Hepatocyte (in vitro differentiated cells): ENCODE data around the gene MEPE. TPM values are rescaled to one million over a fixed set of nuclear protein-coding genes. Genes with fewer than 3 reads are reported as not detected.

Experiments
- DNase-seq: peaks from one replicate; pipeline ENCODE4 v3.0.0-alpha.2; 2016; ENCODE audit warnings: low spot score
- H2AFZ ChIP-seq: fragments of 200-600 bp; sonication (generic); 2 replicates; pipeline ENCODE4 v1.6.0; 2016; ENCODE audit warnings: antibody characterized with exemption, mild to moderate bottlenecking
- H3K27ac ChIP-seq: fragments of 200-600 bp; sonication (generic); 2 replicates; pipeline ENCODE4 v1.5.1; 2016; ENCODE audit warnings: mild to moderate bottlenecking
- H3K27me3 ChIP-seq: fragments of 200-600 bp; sonication (generic); 2 replicates; pipeline ENCODE4 v1.6.1; 2016
- H3K36me3 ChIP-seq: fragments of 200-600 bp; sonication (generic); replicated peaks from 2 replicates; pipeline ENCODE4 v1.5.1; 2016; ENCODE audit warnings: low read depth; ENCODE audit not compliant: insufficient read depth
- H3K4me1 ChIP-seq: fragments of 200-600 bp; sonication (generic); 2 replicates; pipeline ENCODE4 v1.5.1; 2016; ENCODE audit warnings: mild to moderate bottlenecking, moderate library complexity; ENCODE audit not compliant: insufficient read depth
- H3K4me2 ChIP-seq: fragments of 200-600 bp; sonication (generic); 2 replicates; pipeline ENCODE4 v1.6.0; 2016
- H3K4me3 ChIP-seq: fragments of 200-600 bp; sonication (generic); 2 replicates; pipeline ENCODE4 v1.5.1; 2016; ENCODE audit warnings: mild to moderate bottlenecking
- H3K79me2 ChIP-seq: fragments of 200-600 bp; sonication (generic); 2 replicates; pipeline ENCODE4 v1.6.0; 2017; ENCODE audit warnings: mild to moderate bottlenecking
- H3K9me2 ChIP-seq: fragments of 200-600 bp; sonication (generic); replicated peaks from 2 replicates; pipeline ENCODE4 v1.6.0; 2017; ENCODE audit warnings: mild to moderate bottlenecking; ENCODE audit not compliant: insufficient read depth
- H3K9me3 ChIP-seq: fragments of 200-600 bp; sonication (generic); 2 replicates; pipeline ENCODE4 v1.5.1; 2016; ENCODE audit warnings: low read depth, mild to moderate bottlenecking
- H4K20me1 ChIP-seq: fragments of 200-600 bp; sonication (generic); 2 replicates; pipeline ENCODE4 v1.6.0; 2016; ENCODE audit warnings: mild to moderate bottlenecking; ENCODE audit not compliant: insufficient read depth, poor library complexity, severe bottlenecking
- EZH2 ChIP-seq: fragments of 200-600 bp; sonication (generic); IDR thresholded peaks from 2 replicates; pipeline ENCODE4 v1.6.1; 2016; ENCODE audit warnings: antibody characterized with exemption, mild to moderate bottlenecking, borderline replicate concordance
- EZH2phosphoT487 ChIP-seq: fragments of 200-600 bp; sonication (generic); IDR thresholded peaks from one replicate; pipeline ENCODE4 v1.6.1; 2018; ENCODE audit warnings: antibody characterized with exemption, mild to moderate bottlenecking, low read depth, moderate library complexity; ENCODE audit not compliant: unreplicated experiment, severe bottlenecking
- WGBS: methylation state at CpG from one replicate; pipeline ENCODE4 v1.1.6; 2016; ENCODE audit warnings: low lambda C conversion rate; ENCODE audit errors: missing lambda C conversion rate; 5-methylcytosine and 5-hydroxymethylcytosine counted together
- polyA plus RNA-seq: library from polyadenylated mRNA; unstranded; fragments of >200 nt; fragmentation: Nextera tagmentation; extraction: Ambion mirVana; gene quantifications from 2 replicates; pipeline ENCODE4 v1.2.1, GENCODE V29; 2016
- total RNA-seq: library from RNA; depleted of rRNA; stranded (reverse); fragments of >200 nt; gene quantifications from 2 replicates; pipeline ENCODE4 v1.2.3, GENCODE V29; 2014
- TF ChIP-seq, protein P1 (sequence below): fragments of 200-600 bp; sonication (generic); IDR thresholded peaks from 2 replicates; pipeline ENCODE4 v1.5.1; 2016; ENCODE audit warnings: antibody characterized with exemption, mild to moderate bottlenecking; ENCODE audit not compliant: poor library complexity

MEPE gene
- total and polyA plus RNA-seq, 2 experiments from 2014 or later: 0.07 TPM; not detected in 1

DNA sequence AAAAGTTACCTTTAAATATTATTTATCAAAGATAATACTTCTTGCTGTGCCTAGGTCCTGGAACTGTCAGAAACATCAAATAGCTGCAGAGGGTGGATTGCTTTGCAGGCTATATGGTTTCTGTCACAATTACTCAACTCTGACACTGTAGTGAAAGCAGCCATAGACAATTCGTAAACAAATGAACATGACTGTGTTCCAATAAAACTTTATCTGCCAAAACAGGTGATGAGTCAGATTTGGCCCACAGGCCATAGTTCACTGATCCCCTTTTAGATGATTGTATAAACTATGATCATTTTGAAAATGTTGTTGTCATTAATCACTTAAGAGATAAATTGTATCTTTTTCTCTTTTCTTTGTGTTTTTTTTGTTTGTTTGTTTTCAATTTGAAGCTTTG is 8.4 kb upstream of the MEPE start:
- Histone ChIP-seq H4K20me1 (no peaks in the 10 kb centered on the region), H3K4me3 (no peak overlapping the region), H3K4me2 (no peak overlapping the region), H3K4me1 (no peaks in the 10 kb centered on the region), H3K36me3 (no peaks in the 10 kb centered on the region), H3K27me3 (no peaks in the 10 kb centered on the region), H2AFZ (no peak overlapping the region), H3K9me2 (no peaks in the 10 kb centered on the region), H3K27ac (no peak overlapping the region), H3K79me2 (no peaks in the 10 kb centered on the region), H3K9me3 (no peaks in the 10 kb centered on the region)
- no peak for DNase-seq
- TF ChIP-seq EZH2phosphoT487 (no peak), EZH2 (no peak)
- TF ChIP-seq, protein P1, sequence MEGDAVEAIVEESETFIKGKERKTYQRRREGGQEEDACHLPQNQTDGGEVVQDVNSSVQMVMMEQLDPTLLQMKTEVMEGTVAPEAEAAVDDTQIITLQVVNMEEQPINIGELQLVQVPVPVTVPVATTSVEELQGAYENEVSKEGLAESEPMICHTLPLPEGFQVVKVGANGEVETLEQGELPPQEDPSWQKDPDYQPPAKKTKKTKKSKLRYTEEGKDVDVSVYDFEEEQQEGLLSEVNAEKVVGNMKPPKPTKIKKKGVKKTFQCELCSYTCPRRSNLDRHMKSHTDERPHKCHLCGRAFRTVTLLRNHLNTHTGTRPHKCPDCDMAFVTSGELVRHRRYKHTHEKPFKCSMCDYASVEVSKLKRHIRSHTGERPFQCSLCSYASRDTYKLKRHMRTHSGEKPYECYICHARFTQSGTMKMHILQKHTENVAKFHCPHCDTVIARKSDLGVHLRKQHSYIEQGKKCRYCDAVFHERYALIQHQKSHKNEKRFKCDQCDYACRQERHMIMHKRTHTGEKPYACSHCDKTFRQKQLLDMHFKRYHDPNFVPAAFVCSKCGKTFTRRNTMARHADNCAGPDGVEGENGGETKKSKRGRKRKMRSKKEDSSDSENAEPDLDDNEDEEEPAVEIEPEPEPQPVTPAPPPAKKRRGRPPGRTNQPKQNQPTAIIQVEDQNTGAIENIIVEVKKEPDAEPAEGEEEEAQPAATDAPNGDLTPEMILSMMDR: no peak
- 0% methylated on average over 1 of the region's 1 CpG for WGBS

DNA sequence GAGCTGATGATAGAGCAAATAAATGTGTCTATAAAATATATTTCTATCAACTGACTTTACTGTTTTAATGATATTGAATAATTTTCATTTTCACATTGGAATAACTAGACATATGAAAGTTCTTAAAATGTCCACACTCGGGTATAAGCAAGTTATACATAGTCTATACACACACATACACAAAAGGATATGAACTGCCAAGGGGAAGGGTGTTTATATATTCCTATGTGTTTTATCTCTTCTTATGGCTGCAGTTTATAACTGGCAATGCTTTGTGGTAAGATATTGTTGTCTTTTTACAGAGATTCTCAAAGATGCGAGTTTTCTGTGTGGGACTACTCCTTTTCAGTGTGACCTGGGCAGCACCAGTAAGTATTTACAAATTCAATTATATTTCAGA is 1.6 kb downstream of the MEPE start:
- Histone ChIP-seq H3K36me3 (no peaks in the 10 kb centered on the region), H3K9me2 (no peaks in the 10 kb centered on the region), H3K9me3 (no peaks in the 10 kb centered on the region), H3K79me2 (no peaks in the 10 kb centered on the region), H4K20me1 (no peaks in the 10 kb centered on the region), H3K27me3 (no peaks in the 10 kb centered on the region), H3K4me1 (no peaks in the 10 kb centered on the region), H3K4me2 (no peak overlapping the region), H3K4me3 (no peak overlapping the region), H3K27ac (no peak overlapping the region), H2AFZ (no peak overlapping the region)
- WGBS: 87% methylated on average over 2 of the region's 2 CpGs
- TF ChIP-seq, protein P1: no peak
- TF ChIP-seq EZH2 (no peak), EZH2phosphoT487 (no peak)
- DNase-seq: no peak

DNA sequence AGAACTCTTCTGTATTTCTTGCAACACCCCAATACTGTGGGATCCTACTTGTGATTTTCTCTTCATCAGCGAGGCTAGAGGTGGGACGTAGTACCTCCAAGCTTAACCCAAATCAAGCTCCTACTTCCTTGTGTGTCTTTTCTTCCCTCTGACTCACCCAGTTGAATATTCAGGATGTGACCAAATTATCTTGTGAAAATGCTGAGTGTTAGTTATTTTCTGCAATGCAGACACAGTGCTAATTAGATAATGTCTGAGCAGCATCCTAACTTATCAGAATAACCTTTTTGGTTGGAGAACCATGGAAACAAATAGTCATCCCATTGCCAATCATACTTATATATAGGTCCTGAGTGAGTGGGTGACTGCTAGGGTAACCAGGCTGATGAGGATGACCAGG is 2.4 kb downstream of the MEPE start:
- H2AFZ ChIP-seq: no peak overlapping the region
- no peak overlapping the region for H3K4me2 ChIP-seq
- H3K27me3 ChIP-seq: no peaks in the 10 kb centered on the region
- WGBS: 90% methylated on average over 2 of the region's 2 CpGs
- DNase-seq: no peak
- H3K36me3 ChIP-seq: no peaks in the 10 kb centered on the region
- H3K4me1 ChIP-seq: no peaks in the 10 kb centered on the region
- H3K27ac ChIP-seq: no peak overlapping the region
- no peaks in the 10 kb centered on the region for H3K9me2 ChIP-seq
- H3K4me3 ChIP-seq: no peak overlapping the region
- H3K9me3 ChIP-seq: no peaks in the 10 kb centered on the region
- H4K20me1 ChIP-seq: no peaks in the 10 kb centered on the region
- TF ChIP-seq, protein P1: no peak
- TF ChIP-seq EZH2phosphoT487 (no peak), EZH2 (no peak)
- no peaks in the 10 kb centered on the region for H3K79me2 ChIP-seq

DNA sequence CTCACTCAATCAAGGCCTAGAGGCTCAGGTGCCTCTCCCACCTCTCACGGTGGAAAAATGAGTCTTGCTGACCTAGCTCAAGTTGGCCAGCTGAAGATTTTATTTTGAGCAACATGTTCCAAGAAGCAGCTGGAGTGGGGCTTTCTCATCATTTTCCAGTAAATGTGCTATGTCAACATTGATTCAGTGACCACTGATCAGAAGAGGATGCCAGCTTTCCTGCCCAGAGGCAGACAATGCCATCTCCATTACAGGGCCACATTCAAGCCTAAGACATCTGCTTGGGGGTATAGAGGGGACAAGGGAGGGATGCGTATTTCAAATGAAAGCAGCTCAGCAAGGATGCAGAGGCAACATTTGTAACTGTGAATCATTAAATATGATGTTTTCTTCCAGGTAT is 3.0 kb downstream of the MEPE start:
- no peaks in the 10 kb centered on the region for H3K36me3 ChIP-seq
- H3K4me1 ChIP-seq: no peaks in the 10 kb centered on the region
- no peaks in the 10 kb centered on the region for H3K9me2 ChIP-seq
- no peak overlapping the region for H2AFZ ChIP-seq
- DNase-seq: no peak
- no peak overlapping the region for H3K4me2 ChIP-seq
- H3K27me3 ChIP-seq: no peaks in the 10 kb centered on the region
- no peaks in the 10 kb centered on the region for H3K79me2 ChIP-seq
- no peak for TF ChIP-seq EZH2phosphoT487
- no peak for TF ChIP-seq EZH2
- TF ChIP-seq, protein P1: no peak
- H3K27ac ChIP-seq: no peak overlapping the region
- no peaks in the 10 kb centered on the region for H3K9me3 ChIP-seq
- no peaks in the 10 kb centered on the region for H4K20me1 ChIP-seq
- no peak overlapping the region for H3K4me3 ChIP-seq
- whole genome bisulfite sequencing: 91% methylated on average over 2 of the region's 2 CpGs
